ENCODE data around the gene SLC19A1. TPM values are rescaled to one million over a fixed set of nuclear protein-coding genes. Genes with fewer than 3 reads are reported as not detected.

SLC19A1 gene
- total RNA-seq, 1 experiment from 2014 or later, result 25.4 TPM

- H3K4me1 Mint-ChIP-seq (ENCODE audit: insufficient read depth, unreplicated experiment), result peaks cover 5% of the 10 kb centered on the region
- intact Hi-C loops (cut with micrococcal nuclease), result no loop called here
- peaks cover 6% of the 10 kb centered on the region for H3K36me3 Mint-ChIP-seq (ENCODE audit: insufficient read depth, unreplicated experiment)
- TF ChIP-seq, protein P1, sequence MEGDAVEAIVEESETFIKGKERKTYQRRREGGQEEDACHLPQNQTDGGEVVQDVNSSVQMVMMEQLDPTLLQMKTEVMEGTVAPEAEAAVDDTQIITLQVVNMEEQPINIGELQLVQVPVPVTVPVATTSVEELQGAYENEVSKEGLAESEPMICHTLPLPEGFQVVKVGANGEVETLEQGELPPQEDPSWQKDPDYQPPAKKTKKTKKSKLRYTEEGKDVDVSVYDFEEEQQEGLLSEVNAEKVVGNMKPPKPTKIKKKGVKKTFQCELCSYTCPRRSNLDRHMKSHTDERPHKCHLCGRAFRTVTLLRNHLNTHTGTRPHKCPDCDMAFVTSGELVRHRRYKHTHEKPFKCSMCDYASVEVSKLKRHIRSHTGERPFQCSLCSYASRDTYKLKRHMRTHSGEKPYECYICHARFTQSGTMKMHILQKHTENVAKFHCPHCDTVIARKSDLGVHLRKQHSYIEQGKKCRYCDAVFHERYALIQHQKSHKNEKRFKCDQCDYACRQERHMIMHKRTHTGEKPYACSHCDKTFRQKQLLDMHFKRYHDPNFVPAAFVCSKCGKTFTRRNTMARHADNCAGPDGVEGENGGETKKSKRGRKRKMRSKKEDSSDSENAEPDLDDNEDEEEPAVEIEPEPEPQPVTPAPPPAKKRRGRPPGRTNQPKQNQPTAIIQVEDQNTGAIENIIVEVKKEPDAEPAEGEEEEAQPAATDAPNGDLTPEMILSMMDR (IDR thresholded peaks at IDR 0.05; ENCODE audit: unreplicated experiment), result no peak
- BruUV-seq (replicated peaks), result no TSS peak
- no peak overlapping the region for H3K4me3 Mint-ChIP-seq (ENCODE audit: unreplicated experiment)
- H3K9me3 Mint-ChIP-seq (ENCODE audit: unreplicated experiment), result no peaks in the 10 kb centered on the region
- H3K27me3 Mint-ChIP-seq (ENCODE audit: insufficient read depth, unreplicated experiment), result no peaks in the 10 kb centered on the region
- DNase-seq (ENCODE audit: unreplicated experiment), result no peak
- no peak overlapping the region for H3K27ac Mint-ChIP-seq (ENCODE audit: low read depth, unreplicated experiment)
- ChIA-PET CTCF (no interaction called here), POLR2A (no interaction called here)
Observed at GRCh38 chr21:45490049-45490731, 52.0 kb downstream of the SLC19A1 start.

- Mint-ChIP-seq H3K9me3 (ENCODE audit: unreplicated experiment) (no peaks in the 10 kb centered on the region), H3K36me3 (ENCODE audit: insufficient read depth, unreplicated experiment) (peaks cover 6% of the 10 kb centered on the region), H3K27ac (ENCODE audit: low read depth, unreplicated experiment) (no peak overlapping the region), H3K4me1 (ENCODE audit: insufficient read depth, unreplicated experiment) (peaks cover 5% of the 10 kb centered on the region), H3K4me3 (ENCODE audit: unreplicated experiment) (no peak overlapping the region), H3K27me3 (ENCODE audit: insufficient read depth, unreplicated experiment) (no peaks in the 10 kb centered on the region)
- ChIA-PET POLR2A (no interaction called here), CTCF (no interaction called here)
- DNase-seq (ENCODE audit: unreplicated experiment), result no peak
- no TSS peak for BruUV-seq (replicated peaks)
- intact Hi-C loops (cut with micrococcal nuclease), result no loop called here
- TF ChIP-seq, protein P1 (IDR thresholded peaks at IDR 0.05; ENCODE audit: unreplicated experiment), result no peak
Observed at GRCh38 chr21:45489722-45489982, 52.6 kb downstream of the SLC19A1 start.

- H3K36me3 Mint-ChIP-seq (ENCODE audit: insufficient read depth, unreplicated experiment), result peaks cover 6% of the 10 kb centered on the region
- H3K4me3 Mint-ChIP-seq (ENCODE audit: unreplicated experiment), result no peak overlapping the region
- H3K9me3 Mint-ChIP-seq (ENCODE audit: unreplicated experiment), result no peaks in the 10 kb centered on the region
- no TSS peak for BruUV-seq (replicated peaks)
- CTCF ChIA-PET, result no interaction called here
- peaks cover 5% of the 10 kb centered on the region for H3K4me1 Mint-ChIP-seq (ENCODE audit: insufficient read depth, unreplicated experiment)
- no peaks in the 10 kb centered on the region for H3K27me3 Mint-ChIP-seq (ENCODE audit: insufficient read depth, unreplicated experiment)
- no peak overlapping the region for H3K27ac Mint-ChIP-seq (ENCODE audit: low read depth, unreplicated experiment)
- intact Hi-C loops (cut with micrococcal nuclease), result no loop called here
- no peak for DNase-seq (ENCODE audit: unreplicated experiment)
- POLR2A ChIA-PET, result no interaction called here
- TF ChIP-seq, protein P1 (IDR thresholded peaks at IDR 0.05; ENCODE audit: unreplicated experiment), result no peak
Observed at GRCh38 chr21:45488931-45489721, 53.1 kb downstream of the SLC19A1 start.

DNA sequence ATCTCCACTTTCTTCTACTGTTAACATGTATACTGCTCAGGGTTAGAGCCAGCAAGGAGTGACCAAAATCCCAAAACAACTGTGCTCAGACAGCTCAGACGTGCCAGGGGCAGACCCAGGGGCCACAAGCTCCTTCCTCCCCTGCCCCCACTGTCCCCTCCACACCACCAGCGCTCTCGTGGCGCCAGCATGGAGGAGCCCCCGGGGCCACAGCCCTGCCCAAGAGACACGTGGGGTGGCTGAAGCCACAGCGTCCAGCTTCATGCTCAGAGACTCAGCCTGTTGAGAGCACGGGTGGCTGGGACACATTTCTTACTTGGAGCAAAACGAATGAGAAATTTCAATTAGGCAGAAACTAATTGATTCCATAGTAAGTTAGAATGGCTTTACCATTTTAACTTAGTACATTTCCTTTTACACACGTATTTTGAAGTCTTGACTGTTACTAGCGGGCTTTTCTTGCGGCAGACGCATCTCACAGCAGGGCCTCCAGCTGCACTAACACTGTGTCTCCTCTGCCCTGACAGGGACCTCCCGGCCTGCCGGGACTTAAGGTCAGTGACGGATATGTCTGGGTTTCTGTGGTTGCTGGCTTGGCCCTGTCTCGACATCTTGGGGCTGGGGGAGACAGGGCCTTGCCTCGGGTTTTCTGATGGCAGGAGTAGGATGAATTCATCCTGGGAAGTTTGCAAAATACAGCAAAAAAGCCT lies 54.2 kb downstream of the SLC19A1 start:
- H3K9me3 Mint-ChIP-seq (ENCODE audit: unreplicated experiment), result no peaks in the 10 kb centered on the region

More for the DNA sequence above, 54.2 kb downstream of the SLC19A1 start:
- peaks cover 6% of the 10 kb centered on the region for H3K36me3 Mint-ChIP-seq (ENCODE audit: insufficient read depth, unreplicated experiment)
- TF ChIP-seq, protein P1 (IDR thresholded peaks at IDR 0.05; ENCODE audit: unreplicated experiment), result no peak
- H3K4me1 Mint-ChIP-seq (ENCODE audit: insufficient read depth, unreplicated experiment), result peaks cover 5% of the 10 kb centered on the region
- no peak overlapping the region for H3K4me3 Mint-ChIP-seq (ENCODE audit: unreplicated experiment)
- peak overlapping the region; percentile 14 for H3K27ac Mint-ChIP-seq (ENCODE audit: low read depth, unreplicated experiment)
- no TSS peak for BruUV-seq (replicated peaks)
- no peak for DNase-seq (ENCODE audit: unreplicated experiment)
- ChIA-PET POLR2A (no interaction called here), CTCF (no interaction called here)
- no peaks in the 10 kb centered on the region for H3K27me3 Mint-ChIP-seq (ENCODE audit: insufficient read depth, unreplicated experiment)
- intact Hi-C loops (cut with micrococcal nuclease), result no loop called here
